GM19324 (cell line): ENCODE data around the gene TMUB2.

ENCODE experiments used
- ATAC-seq: cut with Tn5 transposase; IDR thresholded peaks from one replicate; pipeline ENCODE4 v1.9.1; 2021; ENCODE audit warnings: mild to moderate bottlenecking, moderate library complexity; ENCODE audit not compliant: unreplicated experiment, low FRiP score

The TMUB2 gene

DNA sequence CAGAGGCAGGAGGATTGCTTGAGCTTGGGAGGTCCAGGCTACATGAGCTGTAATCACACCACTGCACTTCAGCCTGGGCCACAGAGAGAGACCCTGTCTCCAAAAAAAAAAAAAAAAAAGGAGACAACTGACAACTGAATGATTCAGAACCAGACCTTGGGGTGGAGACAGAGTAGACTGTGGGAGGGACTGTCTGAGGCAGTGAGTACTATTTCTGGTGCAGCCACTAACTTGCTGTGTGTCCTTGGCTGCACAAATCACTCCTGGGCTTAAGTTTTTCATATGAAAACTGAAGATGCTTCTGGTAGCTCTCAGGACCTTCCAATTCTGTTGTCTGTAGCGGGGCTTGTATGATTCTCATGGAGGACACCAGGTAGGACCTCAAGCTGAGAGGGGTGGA, 10.5 kb upstream of the TMUB2 start:
- no peak for ATAC-seq

- ATAC-seq = no peak
These were observed 9.9 kb upstream of the TMUB2 start for GRCh38 chr17:44176671-44177501.

GRCh38 chr17:44177640-44178039, 9.1 kb upstream of the TMUB2 start:
- no peak for ATAC-seq

- no peak for ATAC-seq
These were observed 8.6 kb upstream of the TMUB2 start for GRCh38 chr17:44178133-44178532.

DNA sequence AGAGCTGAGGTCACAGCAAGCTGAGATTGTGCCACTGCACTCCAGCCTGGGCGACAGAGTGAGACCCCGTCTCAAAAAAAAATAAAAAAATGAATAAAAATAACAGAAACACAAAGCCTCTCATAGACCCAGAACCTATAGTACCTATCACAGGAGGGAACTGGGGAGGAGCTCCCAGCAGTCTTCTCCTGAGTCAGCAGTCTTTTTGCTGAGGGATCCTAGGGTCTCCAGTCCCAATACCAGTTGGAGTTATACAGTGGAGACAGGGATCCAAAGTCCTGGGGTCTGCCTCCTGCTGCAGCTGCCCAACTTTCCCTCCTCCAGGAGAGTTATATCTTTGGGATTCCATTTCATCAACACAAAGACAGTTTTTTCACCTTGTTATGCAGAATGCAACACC, 3.7 kb upstream of the TMUB2 start:
- ATAC-seq = no peak

GRCh38 chr17:44184212-44184810, 2.5 kb upstream of the TMUB2 start:
- ATAC-seq = no peak

GRCh38 chr17:44187131-44187899, 543 bp downstream of the TMUB2 start:
- ATAC-seq = peak; percentile 43

- no peak for ATAC-seq
These were observed 2.0 kb downstream of the TMUB2 start for GRCh38 chr17:44188576-44189403.

DNA sequence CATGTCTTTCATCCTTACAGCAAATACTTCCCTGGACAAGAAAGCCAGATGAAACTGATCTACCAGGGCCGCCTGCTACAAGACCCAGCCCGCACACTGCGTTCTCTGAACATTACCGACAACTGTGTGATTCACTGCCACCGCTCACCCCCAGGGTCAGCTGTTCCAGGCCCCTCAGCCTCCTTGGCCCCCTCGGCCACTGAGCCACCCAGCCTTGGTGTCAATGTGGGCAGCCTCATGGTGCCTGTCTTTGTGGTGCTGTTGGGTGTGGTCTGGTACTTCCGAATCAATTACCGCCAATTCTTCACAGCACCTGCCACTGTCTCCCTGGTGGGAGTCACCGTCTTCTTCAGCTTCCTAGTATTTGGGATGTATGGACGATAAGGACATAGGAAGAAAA, 3.7 kb downstream of the TMUB2 start:
- ATAC-seq = no peak

DNA sequence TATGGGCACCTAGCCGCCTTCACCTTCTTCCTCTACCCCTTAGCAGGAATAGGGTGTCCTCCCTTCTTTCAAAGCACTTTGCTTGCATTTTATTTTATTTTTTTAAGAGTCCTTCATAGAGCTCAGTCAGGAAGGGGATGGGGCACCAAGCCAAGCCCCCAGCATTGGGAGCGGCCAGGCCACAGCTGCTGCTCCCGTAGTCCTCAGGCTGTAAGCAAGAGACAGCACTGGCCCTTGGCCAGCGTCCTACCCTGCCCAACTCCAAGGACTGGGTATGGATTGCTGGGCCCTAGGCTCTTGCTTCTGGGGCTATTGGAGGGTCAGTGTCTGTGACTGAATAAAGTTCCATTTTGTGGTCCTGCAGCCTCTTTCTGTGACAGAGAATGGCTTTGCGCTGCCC, 4.6 kb downstream of the TMUB2 start:
- ATAC-seq = no peak

- no peak for ATAC-seq
These were observed 5.2 kb downstream of the TMUB2 start for GRCh38 chr17:44191941-44192496.

GRCh38 chr17:44192750-44193149, 6.0 kb downstream of the TMUB2 start:
- no peak for ATAC-seq

DNA sequence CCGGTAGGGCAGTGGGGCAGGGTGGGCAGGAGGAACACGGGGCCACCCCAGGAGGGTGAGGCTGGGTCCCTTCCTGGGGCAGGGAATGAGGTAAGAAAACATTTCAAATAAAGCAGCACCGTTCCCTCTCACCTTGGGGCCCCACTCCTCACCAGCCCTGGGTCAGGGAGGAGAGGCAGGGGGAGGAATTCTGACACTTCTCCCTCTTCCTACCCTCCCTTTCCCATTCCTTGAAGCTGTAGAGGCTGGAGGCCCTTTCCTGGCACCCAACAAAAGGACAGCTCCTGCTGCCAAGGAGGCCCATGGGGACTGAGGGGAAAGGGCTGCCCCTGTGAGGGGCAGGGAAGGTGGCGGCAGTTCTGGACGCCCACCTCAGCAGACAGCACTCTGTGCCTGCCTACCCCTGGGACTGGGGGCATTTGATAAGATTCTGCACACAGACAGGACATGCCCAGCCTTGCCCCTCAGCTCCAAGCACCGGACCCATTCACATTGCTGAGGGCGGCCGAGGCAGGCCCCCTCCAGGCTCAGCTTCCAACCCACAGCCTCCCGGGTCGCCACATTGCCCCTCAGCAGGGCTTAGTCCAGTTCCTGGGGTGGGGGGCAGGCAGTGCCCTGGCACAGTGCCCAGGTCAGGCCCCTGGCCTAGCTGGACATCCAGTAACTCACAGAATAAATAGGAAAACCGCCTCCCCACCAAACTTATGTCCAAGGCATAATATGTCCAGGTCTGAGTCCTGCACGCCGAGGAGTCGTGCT, 6.7 kb downstream of the TMUB2 start:
- no peak for ATAC-seq

GRCh38 chr17:44197107-44197506, 10.3 kb downstream of the TMUB2 start:
- no peak for ATAC-seq

DNA sequence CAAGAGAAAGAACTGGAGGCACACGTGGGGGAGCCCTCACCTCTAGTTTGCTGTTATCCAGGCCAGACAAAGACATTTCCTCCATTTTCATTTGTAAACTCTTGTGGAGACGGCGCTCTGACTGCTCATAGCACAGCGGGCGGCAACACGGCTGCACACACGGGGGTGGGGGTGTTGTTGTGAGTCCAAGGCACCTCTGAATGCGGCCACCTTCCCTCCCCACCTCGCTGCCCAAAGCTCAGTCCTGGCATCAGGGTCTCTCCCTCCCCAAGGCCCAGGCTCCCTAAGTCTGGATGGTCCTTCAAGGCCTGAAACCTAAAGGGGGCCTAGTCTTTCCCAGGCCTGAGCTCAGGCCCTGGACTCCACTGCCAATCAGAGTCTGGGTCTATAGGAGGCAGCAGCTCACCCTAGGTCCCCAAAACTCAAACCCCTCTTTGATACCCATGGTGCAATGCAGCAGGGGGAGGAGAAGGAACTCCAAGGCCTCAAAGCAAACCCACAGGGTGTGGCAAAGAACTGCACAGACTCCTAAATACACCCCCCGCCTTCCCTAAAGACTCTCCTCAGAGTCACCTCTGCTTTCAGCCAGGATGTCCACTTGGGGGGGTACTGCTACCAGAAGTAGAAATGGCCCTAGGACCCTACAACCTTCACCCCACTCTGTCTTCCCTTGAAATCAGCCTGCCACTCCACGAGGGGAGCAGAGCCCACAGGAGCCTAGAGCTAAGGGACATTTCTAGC, 11.4 kb downstream of the TMUB2 start:
- ATAC-seq = no peak

- peak; percentile 30 for ATAC-seq
These were observed 12.2 kb downstream of the TMUB2 start for GRCh38 chr17:44198721-44199552.

- peak; percentile 76 for ATAC-seq
These were observed 13.0 kb downstream of the TMUB2 start, which contains the start of gene ATXN7L3 for GRCh38 chr17:44199553-44200477. Gene ATXN7L3 (minus strand): TSS chr17:44199884. CDS start chr17:44198070, 1,814 bp downstream.
